Activated naive CD4-positive, alpha-beta T cell treated with anti-CD3 and anti-CD28 coated beads, Interleukin-2, amount 50 U/mL, for 72 hours (primary cell): ENCODE data around the gene WFS1. TPM values are rescaled to one million over a fixed set of nuclear protein-coding genes. Genes with fewer than 3 reads are reported as not detected.

Source experiments
- ATAC-seq, 2 donors: fragments of 150-1000 bp; cut with Tn5 transposase; 2 replicates each; pipeline ENCODE4 v1.10.0; 2021; ENCODE audit warnings: mild to moderate bottlenecking in 2 of 2, moderate library complexity in 2 of 2
- DNase-seq, 2 donors: peaks; one replicate each; pipeline ENCODE4 v3.0.0; 2021 to 2022; ENCODE audit warnings: low spot score in 2 of 2
- H3K27ac Mint-ChIP-seq, 2 donors: one replicate each; pipeline ENCODE4 v1.8.0; 2022; ENCODE audit warnings: mild to moderate bottlenecking in 2 of 2, mixed read lengths in 2 of 2
- H3K36me3 Mint-ChIP-seq, 2 donors: one replicate each; pipeline ENCODE4 v1.8.0; 2022; ENCODE audit warnings: mixed read lengths in 2 of 2
- H3K9me3 Mint-ChIP-seq, 2 donors: one replicate each; pipeline ENCODE4 v1.8.0; 2022; ENCODE audit warnings: mixed read lengths in 2 of 2
- total RNA-seq, 2 donors: library from RNA; stranded (reverse); gene quantifications; one replicate each; pipeline ENCODE4 v1.2.3, GENCODE V29; 2022

The WFS1 gene
- 1 to 10 TPM; 1.8 to 3.2 TPM for total RNA-seq

- peak within 1 kb of the TSS in 1 of 2 donors; percentile 81 for H3K27ac Mint-ChIP-seq
These were observed at the start of gene WFS1 for GRCh38 chr4:6269616-6270511. Gene WFS1, plus strand, starts transcription at chr4:6269850. Its CDS starts 7,606 bp downstream, at chr4:6277456.

GRCh38 chr4:6221301-6221850 is 48.3 kb upstream of the WFS1 start:
- Mint-ChIP-seq H3K9me3 (peaks cover 0 to 4% of the 10 kb centered on the region in 2 donors), H3K36me3 (peaks cover 6 to 14% of the 10 kb centered on the region in 2 donors), H3K27ac (no peak overlapping the region)
- ATAC-seq (no peak), DNase-seq (no peak)

More at GRCh38 chr4:6269616-6270511, at the start of gene WFS1:
- Mint-ChIP-seq H3K36me3 (no peaks in the 10 kb centered on the region), H3K9me3 (no peaks in the 10 kb centered on the region)
- ATAC-seq (peak; percentile 100), DNase-seq (peak; percentile 96 to 98)

GRCh38 chr4:6221851-6222760 is 47.5 kb upstream of the WFS1 start:
- Mint-ChIP-seq H3K9me3 (peaks cover 0 to 4% of the 10 kb centered on the region in 2 donors), H3K36me3 (peaks cover 6 to 14% of the 10 kb centered on the region in 2 donors), H3K27ac (no peak overlapping the region)
- DNase-seq (peak in 1 of 2 donors; percentile 38), ATAC-seq (peak in 1 of 2 donors; percentile 26)

GRCh38 chr4:6222761-6223292 is 46.8 kb upstream of the WFS1 start:
- Mint-ChIP-seq H3K36me3 (peaks cover 6 to 14% of the 10 kb centered on the region in 2 donors), H3K27ac (no peak overlapping the region), H3K9me3 (peaks cover 0 to 4% of the 10 kb centered on the region in 2 donors)
- ATAC-seq (no peak), DNase-seq (peak in 1 of 2 donors; percentile 16)

- H3K36me3 Mint-ChIP-seq, result peaks cover 6 to 14% of the 10 kb centered on the region in 2 donors
- ATAC-seq (no peak), DNase-seq (no peak)
- H3K27ac Mint-ChIP-seq, result no peak overlapping the region
- H3K9me3 Mint-ChIP-seq, result peaks cover 0 to 4% of the 10 kb centered on the region in 2 donors
These were observed 44.9 kb upstream of the WFS1 start for GRCh38 chr4:6224735-6225134.

- DNase-seq (no peak), ATAC-seq (no peak)
- peaks cover 6 to 14% of the 10 kb centered on the region in 2 donors for H3K36me3 Mint-ChIP-seq
- peaks cover 0 to 4% of the 10 kb centered on the region in 2 donors for H3K9me3 Mint-ChIP-seq
- no peak overlapping the region for H3K27ac Mint-ChIP-seq
These were observed 44.2 kb upstream of the WFS1 start for GRCh38 chr4:6225469-6225868.

GRCh38 chr4:6226506-6226905 is 43.1 kb upstream of the WFS1 start:
- DNase-seq, result peak in 1 of 2 donors; percentile 21
- peaks cover 0 to 4% of the 10 kb centered on the region in 2 donors for H3K9me3 Mint-ChIP-seq
- H3K27ac Mint-ChIP-seq, result no peak overlapping the region
- peaks cover 4 to 6% of the 10 kb centered on the region in 2 donors for H3K36me3 Mint-ChIP-seq
- ATAC-seq, result no peak

GRCh38 chr4:6227412-6228157 is 42.1 kb upstream of the WFS1 start:
- DNase-seq, result no peak

GRCh38 chr4:6228158-6229067 is 41.2 kb upstream of the WFS1 start:
- DNase-seq (no peak), ATAC-seq (no peak)
- Mint-ChIP-seq H3K9me3 (no peaks in the 10 kb centered on the region), H3K27ac (no peak overlapping the region), H3K36me3 (no peaks in the 10 kb centered on the region)

More at GRCh38 chr4:6227412-6228157, 42.1 kb upstream of the WFS1 start:
- ATAC-seq, result no peak
- peaks cover 0 to 2% of the 10 kb centered on the region in 2 donors for H3K9me3 Mint-ChIP-seq
- peaks cover 2% of the 10 kb centered on the region in 2 donors for H3K36me3 Mint-ChIP-seq
- no peak overlapping the region for H3K27ac Mint-ChIP-seq

- ATAC-seq (no peak), DNase-seq (peak in 1 of 2 donors; percentile 37)
- no peaks in the 10 kb centered on the region for H3K9me3 Mint-ChIP-seq
- no peak overlapping the region for H3K27ac Mint-ChIP-seq
- H3K36me3 Mint-ChIP-seq, result no peaks in the 10 kb centered on the region
These were observed 40.6 kb upstream of the WFS1 start for GRCh38 chr4:6229095-6229494.

- DNase-seq, result peak in 1 of 2 donors; percentile 50
- no peak overlapping the region for H3K27ac Mint-ChIP-seq
- no peaks in the 10 kb centered on the region for H3K9me3 Mint-ChIP-seq
- ATAC-seq, result no peak
- no peaks in the 10 kb centered on the region for H3K36me3 Mint-ChIP-seq
These were observed 39.8 kb upstream of the WFS1 start for GRCh38 chr4:6229671-6230501.

GRCh38 chr4:6230502-6230785 is 39.2 kb upstream of the WFS1 start:
- no peaks in the 10 kb centered on the region for H3K9me3 Mint-ChIP-seq
- H3K36me3 Mint-ChIP-seq, result no peaks in the 10 kb centered on the region
- DNase-seq (peak in 1 of 2 donors; percentile 11), ATAC-seq (no peak)
- no peak overlapping the region for H3K27ac Mint-ChIP-seq

GRCh38 chr4:6230827-6231662 is 38.6 kb upstream of the WFS1 start:
- Mint-ChIP-seq H3K27ac (no peak overlapping the region), H3K9me3 (no peaks in the 10 kb centered on the region), H3K36me3 (no peaks in the 10 kb centered on the region)
- ATAC-seq (no peak), DNase-seq (peak in 1 of 2 donors; percentile 38)
